ENCODE data around the gene GH1. TPM values are rescaled to one million over a fixed set of nuclear protein-coding genes. Genes with fewer than 3 reads are reported as not detected.

Gene GH1
- total and polyA plus RNA-seq, 10 donors = 0.29 to 1.5 (median 0.72) TPM; not detected in 2

GRCh38 chr17:63929860-63930766 lies 11.5 kb upstream of the GH1 start:
- H3K4me1 ChIP-seq = peaks cover 37 to 100% (median 90%) of the 10 kb centered on the region in 6 donors
- DNase-seq = peak; percentile 84
- H3K27ac ChIP-seq = peak overlapping the region; percentile 80 to 94 (median 86)
- no peaks in the 10 kb centered on the region for H3K27me3 ChIP-seq (replicated peaks in 1 of 7)
- intact Hi-C loops (cut with DNase I; ENCODE audit: low total_unique reads) = loop anchor here (10.0 kb wide), 1 partner anchor 55 kb away; no protein-coding TSS in a partner anchor
- H3K36me3 ChIP-seq = peaks cover 0 to 41% (median 19%) of the 10 kb centered on the region in 6 donors
- no peaks in the 10 kb centered on the region for H3K9me3 ChIP-seq
- peak overlapping the region; percentile 51 to 95 (median 72) for H3K4me3 ChIP-seq
- TF ChIP-seq CTCF (IDR thresholded peaks at IDR 0.05 in 8 of 11, conservative IDR thresholded peaks at IDR 0.05 in 3 of 11) (no peak), POLR2AphosphoS5 (IDR thresholded peaks at IDR 0.05) (peak; percentile 60 to 81 (median 70)), POLR2A (IDR thresholded peaks at IDR 0.05) (no peak)
- WGBS, 5 donors = 64 to 82% (median 69%) methylated on average over 17 to 24 of the region's 24 CpGs

GRCh38 chr17:63928966-63929695 lies 10.5 kb upstream of the GH1 start:
- peak; percentile 74 for DNase-seq
- WGBS, 5 donors = 78 to 95% (median 86%) methylated on average over 10 of the region's 10 CpGs
- Histone ChIP-seq H3K27ac (peak overlapping the region; percentile 51 to 94 (median 86)), H3K4me3 (peak overlapping the region; percentile 51 to 95 (median 72)), H3K4me1 (peaks cover 41 to 100% (median 87%) of the 10 kb centered on the region in 6 donors), H3K9me3 (no peaks in the 10 kb centered on the region), H3K36me3 (peaks cover 0 to 41% (median 19%) of the 10 kb centered on the region in 6 donors), H3K27me3 (replicated peaks in 1 of 7) (no peaks in the 10 kb centered on the region)
- intact Hi-C loops (cut with DNase I; ENCODE audit: low total_unique reads) = loop anchor here (10.0 kb wide), 1 partner anchor 56 kb away; no protein-coding TSS in a partner anchor
- TF ChIP-seq POLR2A (IDR thresholded peaks at IDR 0.05) (no peak), POLR2AphosphoS5 (IDR thresholded peaks at IDR 0.05) (no peak), CTCF (IDR thresholded peaks at IDR 0.05 in 8 of 11, conservative IDR thresholded peaks at IDR 0.05 in 3 of 11) (no peak)

- peak overlapping the region in 6 of 8 donors; percentile 59 to 95 (median 74) for H3K4me3 ChIP-seq
- TF ChIP-seq POLR2AphosphoS5 (IDR thresholded peaks at IDR 0.05) = peak in 1 of 3 donors; percentile 50
- no peak for TF ChIP-seq POLR2A (IDR thresholded peaks at IDR 0.05)
- no peak for TF ChIP-seq CTCF (IDR thresholded peaks at IDR 0.05 in 8 of 11, conservative IDR thresholded peaks at IDR 0.05 in 3 of 11)
- H3K9me3 ChIP-seq = no peaks in the 10 kb centered on the region
- 70 to 86% (median 76%) methylated on average over 8 to 10 of the region's 10 CpGs for WGBS, 5 donors
- peaks cover 0 to 41% (median 19%) of the 10 kb centered on the region in 6 donors for H3K36me3 ChIP-seq
- H3K27me3 ChIP-seq (replicated peaks in 1 of 7) = no peaks in the 10 kb centered on the region
- DNase-seq = peak; percentile 73
- H3K4me1 ChIP-seq = peaks cover 47 to 100% (median 89%) of the 10 kb centered on the region in 6 donors
- intact Hi-C loops (cut with DNase I; ENCODE audit: low total_unique reads) = loop anchor here (10.0 kb wide), 1 partner anchor 57 kb away; no protein-coding TSS in a partner anchor
- H3K27ac ChIP-seq = peak overlapping the region in 7 of 8 donors; percentile 55 to 94 (median 85)
Measured at GRCh38 chr17:63928172-63928666, 9.6 kb upstream of the GH1 start.

All from spleen (tissue), 11 donors.